Psoas muscle (tissue), 8 donors: ENCODE measurements around the gene ENG. TPM values are rescaled to one million over a fixed set of nuclear protein-coding genes. Genes with fewer than 3 reads are reported as not detected.

ENCODE experiments used
- ATAC-seq, 4 donors: fragments of 200-7000 bp; cut with Tn5 transposase; one replicate each; pipeline ENCODE4 v1.9.1; 2020; ENCODE audit warnings: moderate library complexity in 3 of 4, mild to moderate bottlenecking in 2 of 4
- DNase-seq, 2 donors: peaks; one replicate each; pipeline ENCODE4 v3.0.0-alpha.2; 2020
- H3K27ac ChIP-seq: fragments of 200-600 bp; one replicate; pipeline ENCODE4 v1.8.0; 2022
- H3K27me3 ChIP-seq, 3 donors: fragments of 200-600 bp in 1 of 3; one replicate each; pipeline versions ENCODE4 v1.6.1 to v1.8.0; 2013 to 2022; ENCODE audit warnings: low read length in 2 of 3, mild to moderate bottlenecking in 2 of 3, moderate library complexity in 1 of 3; ENCODE audit not compliant: insufficient read depth in 3 of 3
- H3K36me3 ChIP-seq, 2 donors: fragments of 200-600 bp in 1 of 2; one replicate each; pipeline versions ENCODE4 v1.6.1 to v1.8.0; 2013 to 2022; ENCODE audit warnings: low read depth in 1 of 2, mild to moderate bottlenecking in 1 of 2, moderate library complexity in 1 of 2; ENCODE audit not compliant: insufficient read depth in 1 of 2
- H3K4me1 ChIP-seq: fragments of 200-600 bp; one replicate; pipeline ENCODE4 v1.8.0; 2022
- H3K4me3 ChIP-seq: fragments of 200-600 bp; one replicate; pipeline ENCODE4 v1.8.0; 2022; ENCODE audit warnings: mild to moderate bottlenecking
- H3K9me3 ChIP-seq: fragments of 200-600 bp; one replicate; pipeline ENCODE4 v1.8.0; 2022
- WGBS, 3 donors: extraction: QIAGEN DNeasy Blood & Tissue Kit; methylation state at CpG; one replicate each; pipeline versions ENCODE4 v1.1.6 to v1.1.7; 2013; 5-methylcytosine and 5-hydroxymethylcytosine counted together
- intact Hi-C, 2 donors: fragments of 100-400 bp; cut with DNase I; formaldehyde crosslinking; loops; one replicate each; pipeline versions ENCODE4 v1.11.0 to v1.14.2; 2022
- polyA plus RNA-seq, 3 donors: library from polyadenylated mRNA; stranded (reverse); fragments of 200-250 nt; gene quantifications; one replicate each; pipeline ENCODE4 v1.2.3, GENCODE V29; 2013
- total RNA-seq, 4 donors: library from RNA; stranded (reverse); fragmentation: NEBNext Ultra II Directional in 2 of 4; extraction: Animal tissue kit (Norgen Biotek cat#: 25700) in 2 of 4; gene quantifications; one replicate each; pipeline versions ENCODE4 v1.2.1 to v1.2.4, GENCODE V29; 2021 to 2023
- TF ChIP-seq, protein P1 (sequence below): fragments of 200-600 bp; IDR thresholded peaks from one replicate; pipeline ENCODE4 v1.8.0; 2022; ENCODE audit warnings: antibody characterized with exemption
- donor health status: healthy with polysubstance abuse.
- donor health status: DM: no; HTN: no; CAD: no; lungs with moderate emphysema.
- donor health status: Bipolar disorder and iron deficiency.
- donor health status: healthy.
- donor health status: DM: yes; HTN: yes; CAD: no.
- donor health status: DM: no; HTN: no; CAD: no.
- donor health status: DM: no; HTN: no; CAD: no.
- donor health status: DM: yes; HTN: yes; CAD: no.

ENG gene
- total and polyA plus RNA-seq, 7 donors: 22.1 to 80.4 (median 38.6) TPM

DNA sequence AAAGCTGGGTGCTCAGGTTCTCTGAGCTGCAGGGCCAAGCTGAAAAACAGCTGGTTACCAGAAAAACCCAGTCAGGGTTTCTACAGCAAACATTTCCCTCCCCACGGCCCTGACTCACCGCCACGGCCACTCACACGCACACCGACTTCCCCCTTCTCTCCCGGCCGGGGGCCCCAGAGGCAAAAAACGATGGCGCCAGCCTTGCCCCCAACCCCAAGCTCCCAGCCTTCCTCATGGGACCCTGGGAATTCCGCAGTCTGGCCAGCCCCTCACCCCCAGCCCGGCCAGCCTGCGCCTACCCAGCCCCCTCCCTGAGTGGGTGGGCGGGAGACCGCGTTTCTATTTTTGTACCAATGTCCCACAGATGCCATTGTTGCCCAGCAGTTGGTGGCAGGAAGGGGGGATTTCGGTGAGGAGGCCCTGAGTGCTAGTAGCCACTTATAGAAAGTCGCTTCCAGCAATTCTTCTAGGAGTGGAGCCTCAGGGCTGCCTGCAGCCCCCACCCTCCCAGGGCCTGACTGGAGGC is 18.4 kb downstream of the ENG start:
- no peaks in the 10 kb centered on the region for H3K9me3 ChIP-seq
- peak; percentile 70 to 74 for DNase-seq
- peaks cover 0 to 7% of the 10 kb centered on the region in 2 donors for H3K36me3 ChIP-seq
- H3K27ac ChIP-seq: peak overlapping the region; percentile 71
- 41 to 48% (median 43%) methylated on average over 14 to 17 of the region's 17 CpGs for WGBS, 3 donors
- intact Hi-C loops: no loop called here
- ATAC-seq: peak in 3 of 4 donors; percentile 11 to 33 (median 20)
- TF ChIP-seq, protein P1, sequence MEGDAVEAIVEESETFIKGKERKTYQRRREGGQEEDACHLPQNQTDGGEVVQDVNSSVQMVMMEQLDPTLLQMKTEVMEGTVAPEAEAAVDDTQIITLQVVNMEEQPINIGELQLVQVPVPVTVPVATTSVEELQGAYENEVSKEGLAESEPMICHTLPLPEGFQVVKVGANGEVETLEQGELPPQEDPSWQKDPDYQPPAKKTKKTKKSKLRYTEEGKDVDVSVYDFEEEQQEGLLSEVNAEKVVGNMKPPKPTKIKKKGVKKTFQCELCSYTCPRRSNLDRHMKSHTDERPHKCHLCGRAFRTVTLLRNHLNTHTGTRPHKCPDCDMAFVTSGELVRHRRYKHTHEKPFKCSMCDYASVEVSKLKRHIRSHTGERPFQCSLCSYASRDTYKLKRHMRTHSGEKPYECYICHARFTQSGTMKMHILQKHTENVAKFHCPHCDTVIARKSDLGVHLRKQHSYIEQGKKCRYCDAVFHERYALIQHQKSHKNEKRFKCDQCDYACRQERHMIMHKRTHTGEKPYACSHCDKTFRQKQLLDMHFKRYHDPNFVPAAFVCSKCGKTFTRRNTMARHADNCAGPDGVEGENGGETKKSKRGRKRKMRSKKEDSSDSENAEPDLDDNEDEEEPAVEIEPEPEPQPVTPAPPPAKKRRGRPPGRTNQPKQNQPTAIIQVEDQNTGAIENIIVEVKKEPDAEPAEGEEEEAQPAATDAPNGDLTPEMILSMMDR: no peak
- peaks cover 23% of the 10 kb centered on the region for H3K4me1 ChIP-seq
- no peak overlapping the region for H3K4me3 ChIP-seq
- no peaks in the 10 kb centered on the region for H3K27me3 ChIP-seq

DNA sequence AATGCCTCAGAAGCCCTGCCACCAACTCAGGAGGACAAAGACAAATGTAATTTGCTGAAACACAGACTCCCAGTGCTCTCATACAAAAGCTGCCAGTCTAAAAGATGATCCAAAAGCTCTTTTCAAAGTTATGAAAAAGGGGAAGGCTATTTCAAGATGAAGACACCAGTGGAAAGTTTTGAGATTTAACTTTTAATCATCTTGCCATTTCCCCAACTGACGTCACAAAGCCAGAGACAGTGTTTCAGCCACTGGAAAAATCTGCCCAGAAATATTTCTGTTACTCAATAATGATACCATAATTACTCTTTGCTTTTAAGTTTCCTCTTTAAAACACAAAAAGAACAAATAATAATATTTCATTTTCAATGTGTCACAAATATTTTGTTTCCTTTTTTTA is 20.9 kb downstream of the ENG start:
- Histone ChIP-seq H3K36me3 (peaks cover 0 to 8% of the 10 kb centered on the region in 2 donors), H3K27me3 (no peaks in the 10 kb centered on the region), H3K4me1 (peaks cover 30% of the 10 kb centered on the region), H3K27ac (peak overlapping the region; percentile 71), H3K4me3 (no peak overlapping the region), H3K9me3 (no peaks in the 10 kb centered on the region)
- ATAC-seq (no peak), DNase-seq (no peak)
- WGBS, 3 donors: 21 to 48% (median 24%) methylated on average over 1 of the region's 1 CpG
- TF ChIP-seq, protein P1: no peak
- intact Hi-C loops: no loop called here

DNA sequence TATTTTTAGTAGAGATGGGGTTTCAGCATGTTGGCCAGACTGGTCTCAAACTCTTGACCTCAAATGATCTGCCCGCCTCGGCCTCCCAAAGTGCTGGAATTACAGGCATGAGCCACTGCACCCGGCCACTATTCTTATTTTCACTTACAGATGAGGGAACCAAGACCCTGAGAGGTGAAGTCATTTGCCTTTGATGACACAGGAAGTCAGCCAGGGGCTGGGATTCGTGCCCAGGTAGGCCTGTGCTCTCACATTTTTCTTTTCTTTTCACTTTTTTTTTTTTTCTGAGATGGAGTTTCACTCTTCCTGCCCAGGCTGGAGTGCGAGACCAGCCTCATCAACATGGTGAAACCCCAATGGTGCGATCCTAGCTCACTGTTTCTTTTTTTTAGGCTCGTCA is 22.2 kb downstream of the ENG start:
- TF ChIP-seq, protein P1: no peak
- intact Hi-C loops: no loop called here
- peaks cover 0 to 8% of the 10 kb centered on the region in 2 donors for H3K36me3 ChIP-seq
- no peak for DNase-seq
- H3K27ac ChIP-seq: no peak overlapping the region
- WGBS, 3 donors: 35 to 59% (median 42%) methylated on average over 7 of the region's 7 CpGs
- no peaks in the 10 kb centered on the region for H3K9me3 ChIP-seq
- no peak for ATAC-seq
- H3K27me3 ChIP-seq: no peaks in the 10 kb centered on the region
- peaks cover 32% of the 10 kb centered on the region for H3K4me1 ChIP-seq
- no peak overlapping the region for H3K4me3 ChIP-seq

DNA sequence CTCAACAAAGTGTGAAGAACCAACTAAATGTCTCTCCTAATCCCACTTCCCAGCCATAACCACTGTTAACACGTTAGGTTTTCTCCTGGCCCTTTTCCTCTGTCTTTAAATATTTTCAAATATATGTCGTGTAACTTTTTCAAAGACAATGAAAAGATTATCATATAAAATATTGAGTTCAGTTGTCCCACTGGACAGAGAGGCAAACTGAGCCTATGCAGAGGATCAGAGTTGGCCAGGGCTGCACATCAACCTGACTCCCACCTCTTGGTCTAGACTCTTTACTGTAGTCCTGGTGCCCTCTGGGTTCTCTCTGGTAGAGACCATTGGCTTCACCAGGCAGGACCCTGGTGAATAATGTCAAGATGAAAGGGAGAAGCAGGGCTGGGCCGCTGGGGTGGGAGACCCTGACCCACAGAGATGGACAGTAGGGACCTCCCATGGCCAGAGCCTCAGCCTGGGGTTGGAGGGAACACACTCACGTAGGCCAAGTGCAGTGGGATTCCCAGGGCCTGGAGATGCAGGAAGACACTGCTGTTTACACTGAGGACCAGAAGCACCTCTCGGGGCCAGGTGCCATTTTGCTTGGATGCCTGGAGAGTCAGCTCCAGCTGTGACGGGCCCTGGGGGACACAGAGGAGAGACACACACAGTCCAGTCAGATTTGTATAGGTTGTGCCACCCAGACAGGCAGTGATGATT is 25.1 kb downstream of the ENG start:
- WGBS, 3 donors: 70 to 79% (median 76%) methylated on average over 6 of the region's 6 CpGs
- H3K4me1 ChIP-seq: peaks cover 38% of the 10 kb centered on the region
- ATAC-seq: no peak
- H3K36me3 ChIP-seq: peaks cover 0 to 26% of the 10 kb centered on the region in 2 donors
- peak overlapping the region; percentile 76 for H3K27ac ChIP-seq
- H3K9me3 ChIP-seq: no peaks in the 10 kb centered on the region
- H3K27me3 ChIP-seq: no peaks in the 10 kb centered on the region
- TF ChIP-seq, protein P1: no peak
- DNase-seq: no peak
- H3K4me3 ChIP-seq: peak overlapping the region; percentile 59
- intact Hi-C loops: loop anchor here in 1 of 2 donors (5.0 kb wide), 1 partner anchor 958 kb away; the partner anchor contains the start of gene TBC1D13
